Stomach (tissue), 9 donors: ENCODE results near the gene DCAF6. TPM values are rescaled to one million over a fixed set of nuclear protein-coding genes. Genes with fewer than 3 reads are reported as not detected.

Source experiments
- DNase-seq, 2 donors: peaks; one replicate each; pipeline versions ENCODE4 v3.0.0 to v3.0.0-alpha.2; 2013 to 2019
- H3K27ac ChIP-seq, 5 donors: fragments of 200-600 bp in 4 of 5; sonication (generic) in 4 of 5; one replicate each; pipeline ENCODE4 v1.5.1; 2013 to 2019; ENCODE audit warnings: mild to moderate bottlenecking in 1 of 5, moderate library complexity in 1 of 5
- H3K27me3 ChIP-seq, 3 donors: fragments of 200-600 bp; sonication (generic); one replicate each; pipeline ENCODE4 v1.5.1; 2017 to 2019; ENCODE audit warnings: mixed run types in 1 of 3
- H3K36me3 ChIP-seq, 4 donors: fragments of 200-600 bp; sonication (generic); 1 replicate in 3 of 4; 2 replicates in 1 of 4; pipeline ENCODE4 v1.5.1; 2016 to 2019
- H3K4me1 ChIP-seq, 4 donors: fragments of 200-600 bp; sonication (generic); one replicate each; pipeline ENCODE4 v1.5.1; 2016 to 2019
- H3K4me3 ChIP-seq, 4 donors: fragments of 200-600 bp; sonication (generic) in 3 of 4; one replicate each; pipeline ENCODE4 v1.5.1; 2016 to 2019; ENCODE audit warnings: mild to moderate bottlenecking in 1 of 4
- H3K9me3 ChIP-seq, 4 donors: fragments of 200-600 bp; sonication (generic); one replicate each; pipeline ENCODE4 v1.5.1; 2016 to 2019
- EP300 ChIP-seq: sonication (generic); formaldehyde crosslinking; IDR thresholded peaks from one replicate; pipeline ENCODE4 v1.6.1; 2017; ENCODE audit warnings: antibody characterized with exemption
- POLR2A ChIP-seq, 4 donors: fragments of 450-650 bp; IDR thresholded peaks; one replicate each; pipeline ENCODE4 v1.6.1; 2016; ENCODE audit warnings: antibody characterized with exemption in 4 of 4, control low read depth in 2 of 4, mild to moderate bottlenecking in 1 of 4, moderate library complexity in 1 of 4
- POLR2AphosphoS5 ChIP-seq, 3 donors: sonication (generic); formaldehyde crosslinking; IDR thresholded peaks; one replicate each; pipeline ENCODE4 v1.6.1; 2016; ENCODE audit warnings: antibody characterized with exemption in 3 of 3
- WGBS, 5 donors: extraction: QIAGEN DNeasy Blood & Tissue Kit in 3 of 5; methylation state at CpG; one replicate each; pipeline versions ENCODE4 v1.1.5 to v1.1.7; 2013 to 2018; 5-methylcytosine and 5-hydroxymethylcytosine counted together
- intact Hi-C: fragments of 100-400 bp; cut with DNase I; formaldehyde crosslinking; loops from one replicate; pipeline ENCODE4 v1.15.1; 2023; ENCODE audit warnings: low total_unique reads
- polyA plus RNA-seq, 3 donors: library from polyadenylated mRNA; stranded (reverse); fragments of 200-250 nt; gene quantifications; one replicate each; pipeline ENCODE4 v1.2.3, GENCODE V29; 2013
- total RNA-seq, 5 donors: library from RNA; depleted of rRNA; stranded (reverse); fragments of >200 nt; gene quantifications; one replicate each; pipeline versions ENCODE4 v1.1.0 to v1.2.3, GENCODE V29; 2014 to 2016
- TF ChIP-seq, protein P1 (sequence below), 7 experiments: fragments of 450-650 bp in 4 of 7; fragments of 200-600 bp in 3 of 7; sonication (generic) in 3 of 7; IDR thresholded peaks; one replicate each; pipeline ENCODE4 v1.5.1; 2016 to 2019; ENCODE audit warnings: antibody characterized with exemption in 7 of 7, control low read depth in 2 of 7, mild to moderate bottlenecking in 1 of 7
- donor health status: healthy with polysubstance abuse.
- donor health status: Bipolar disorder and iron deficiency.
- donor health status: healthy.

Gene DCAF6
- total and polyA plus RNA-seq, 8 donors, result 39.3 to 124 (median 71.9) TPM

DNA sequence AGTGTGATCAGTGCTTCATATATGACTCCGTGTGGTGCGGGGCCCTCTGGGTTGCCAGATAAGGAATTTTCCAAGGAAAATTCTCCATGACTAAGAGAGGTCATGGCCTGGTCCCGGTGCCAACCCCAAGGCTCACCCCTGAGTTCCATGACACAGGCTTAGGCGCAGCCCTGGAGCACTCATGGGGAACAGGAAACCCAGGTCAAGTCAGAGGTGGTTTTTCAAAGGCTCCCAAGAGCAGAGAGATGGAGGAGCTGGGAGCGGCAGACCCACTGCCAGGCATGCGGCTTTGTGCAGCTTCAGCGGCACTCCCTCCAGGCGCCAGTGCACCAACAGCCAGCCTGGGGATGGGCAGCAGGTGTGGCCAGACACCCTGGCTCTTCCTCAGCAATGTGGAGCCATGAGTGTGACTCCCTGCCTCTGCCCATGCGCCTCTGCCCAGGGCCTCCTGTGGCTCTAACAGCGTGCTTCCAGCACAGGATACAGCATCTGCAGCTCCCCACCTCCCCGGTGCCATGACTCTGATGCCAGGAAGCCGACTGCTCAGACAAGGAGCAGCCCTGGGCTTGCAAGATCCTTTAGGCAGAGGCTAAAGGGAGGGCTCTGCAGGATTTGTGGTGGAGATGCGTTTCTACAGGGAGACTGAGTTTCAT is 153.0 kb downstream of the DCAF6 start:
- no peaks in the 10 kb centered on the region for H3K27me3 ChIP-seq
- intact Hi-C loops, result no loop called here

DNA sequence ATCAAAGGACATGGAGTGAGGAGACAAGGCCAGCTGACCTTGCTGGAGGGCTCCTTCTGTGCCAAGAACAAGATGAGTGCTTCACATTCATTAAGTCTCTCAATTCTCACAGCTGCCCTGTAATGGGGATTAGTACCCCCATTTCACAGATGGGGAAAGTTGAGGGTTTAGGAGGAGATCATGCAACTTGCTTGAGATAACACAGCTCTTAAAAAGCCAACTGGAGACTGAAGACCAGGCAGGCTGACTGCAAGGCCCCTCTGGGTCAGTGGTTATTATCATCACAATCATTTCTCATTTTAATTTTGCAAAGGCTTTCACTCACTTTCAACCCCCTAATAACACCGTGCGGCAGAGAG is 153.5 kb downstream of the DCAF6 start:
- WGBS, 5 donors, result 90 to 98% (median 91%) methylated on average over 2 of the region's 2 CpGs
- TF ChIP-seq, protein P1, sequence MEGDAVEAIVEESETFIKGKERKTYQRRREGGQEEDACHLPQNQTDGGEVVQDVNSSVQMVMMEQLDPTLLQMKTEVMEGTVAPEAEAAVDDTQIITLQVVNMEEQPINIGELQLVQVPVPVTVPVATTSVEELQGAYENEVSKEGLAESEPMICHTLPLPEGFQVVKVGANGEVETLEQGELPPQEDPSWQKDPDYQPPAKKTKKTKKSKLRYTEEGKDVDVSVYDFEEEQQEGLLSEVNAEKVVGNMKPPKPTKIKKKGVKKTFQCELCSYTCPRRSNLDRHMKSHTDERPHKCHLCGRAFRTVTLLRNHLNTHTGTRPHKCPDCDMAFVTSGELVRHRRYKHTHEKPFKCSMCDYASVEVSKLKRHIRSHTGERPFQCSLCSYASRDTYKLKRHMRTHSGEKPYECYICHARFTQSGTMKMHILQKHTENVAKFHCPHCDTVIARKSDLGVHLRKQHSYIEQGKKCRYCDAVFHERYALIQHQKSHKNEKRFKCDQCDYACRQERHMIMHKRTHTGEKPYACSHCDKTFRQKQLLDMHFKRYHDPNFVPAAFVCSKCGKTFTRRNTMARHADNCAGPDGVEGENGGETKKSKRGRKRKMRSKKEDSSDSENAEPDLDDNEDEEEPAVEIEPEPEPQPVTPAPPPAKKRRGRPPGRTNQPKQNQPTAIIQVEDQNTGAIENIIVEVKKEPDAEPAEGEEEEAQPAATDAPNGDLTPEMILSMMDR (IDR thresholded peaks at IDR 0.05), result no peak
- TF ChIP-seq EP300 (no peak), POLR2AphosphoS5 (IDR thresholded peaks at IDR 0.05) (no peak), POLR2A (IDR thresholded peaks at IDR 0.05) (no peak)
- intact Hi-C loops, result no loop called here
- H3K9me3 ChIP-seq, result no peaks in the 10 kb centered on the region
- H3K4me1 ChIP-seq, result peaks cover 0 to 21% (median 6%) of the 10 kb centered on the region in 4 donors
- no peak for DNase-seq
- H3K4me3 ChIP-seq, result no peak overlapping the region
- H3K27me3 ChIP-seq, result no peaks in the 10 kb centered on the region
- H3K36me3 ChIP-seq, result peaks cover 0 to 18% (median 5%) of the 10 kb centered on the region in 4 donors
- no peak overlapping the region for H3K27ac ChIP-seq

More for the DNA sequence above, 153.0 kb downstream of the DCAF6 start:
- Histone ChIP-seq H3K4me3 (no peak overlapping the region), H3K27ac (no peak overlapping the region), H3K36me3 (peaks cover 0 to 18% (median 5%) of the 10 kb centered on the region in 4 donors), H3K4me1 (peaks cover 0 to 26% (median 9%) of the 10 kb centered on the region in 4 donors), H3K9me3 (no peaks in the 10 kb centered on the region)
- WGBS, 5 donors, result 90 to 95% (median 92%) methylated on average over 8 to 13 of the region's 13 CpGs
- DNase-seq, result no peak
- no peak for TF ChIP-seq POLR2A (IDR thresholded peaks at IDR 0.05)
- TF ChIP-seq POLR2AphosphoS5 (IDR thresholded peaks at IDR 0.05), result no peak
- TF ChIP-seq EP300, result no peak
- TF ChIP-seq, protein P1 (IDR thresholded peaks at IDR 0.05), result no peak

DNA sequence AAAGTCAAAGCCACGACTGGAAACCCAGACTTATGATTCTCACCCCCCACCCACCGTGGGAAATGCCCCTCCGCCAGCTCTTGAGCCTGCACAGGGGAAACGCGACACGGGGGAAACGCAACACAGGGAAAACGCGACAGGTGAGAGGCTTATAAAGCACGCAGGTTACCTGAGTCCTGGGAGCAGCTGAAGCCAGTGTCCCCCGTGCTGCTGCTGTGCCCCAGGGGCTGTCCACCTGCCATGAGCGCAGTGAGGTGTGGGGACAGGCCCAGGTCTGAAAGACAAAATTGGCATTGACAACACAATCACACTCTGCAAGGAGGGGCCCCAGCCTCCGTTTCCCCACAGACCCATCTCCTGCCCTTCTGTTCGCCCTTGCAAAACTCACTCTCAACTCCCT is 153.9 kb downstream of the DCAF6 start:
- Histone ChIP-seq H3K27me3 (no peaks in the 10 kb centered on the region), H3K4me1 (peaks cover 0 to 17% (median 3%) of the 10 kb centered on the region in 4 donors), H3K9me3 (no peaks in the 10 kb centered on the region), H3K27ac (no peak overlapping the region), H3K36me3 (peaks cover 0 to 18% (median 5%) of the 10 kb centered on the region in 4 donors), H3K4me3 (no peak overlapping the region)
- intact Hi-C loops, result no loop called here
- TF ChIP-seq POLR2AphosphoS5 (IDR thresholded peaks at IDR 0.05), result no peak
- no peak for TF ChIP-seq POLR2A (IDR thresholded peaks at IDR 0.05)
- no peak for TF ChIP-seq EP300
- TF ChIP-seq, protein P1 (IDR thresholded peaks at IDR 0.05), result no peak
- WGBS, 5 donors, result 88 to 94% (median 91%) methylated on average over 14 of the region's 14 CpGs
- no peak for DNase-seq

DNA sequence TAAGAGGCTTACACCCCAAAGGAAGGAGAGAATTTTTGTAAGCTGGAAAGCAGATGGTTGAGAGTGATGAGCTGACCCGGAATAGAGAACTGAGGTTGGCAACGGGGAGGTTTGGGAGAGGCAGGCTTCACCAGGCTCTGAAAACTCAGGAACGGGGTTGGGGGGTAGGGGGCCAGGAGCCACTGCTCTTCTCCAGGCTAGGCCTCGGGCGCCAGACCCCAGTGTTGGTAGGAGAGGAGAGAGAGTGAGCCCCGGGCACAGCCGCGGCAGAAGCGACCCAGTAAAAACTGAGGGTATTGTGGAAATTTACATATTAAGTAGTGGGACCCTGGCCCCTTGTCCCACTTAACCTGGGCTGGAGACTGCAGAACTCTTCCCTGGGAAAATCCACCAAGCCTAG is 154.6 kb downstream of the DCAF6 start:
- H3K36me3 ChIP-seq, result peaks cover 0 to 18% (median 6%) of the 10 kb centered on the region in 4 donors
- no peak for DNase-seq
- no peak overlapping the region for H3K4me3 ChIP-seq
- no peaks in the 10 kb centered on the region for H3K27me3 ChIP-seq
- H3K27ac ChIP-seq, result no peak overlapping the region
- intact Hi-C loops, result no loop called here
- H3K4me1 ChIP-seq, result peaks cover 0 to 10% (median 0%) of the 10 kb centered on the region in 4 donors
- H3K9me3 ChIP-seq, result no peaks in the 10 kb centered on the region
- 90 to 96% (median 94%) methylated on average over 9 of the region's 9 CpGs for WGBS, 5 donors
- no peak for TF ChIP-seq EP300
- TF ChIP-seq, protein P1 (IDR thresholded peaks at IDR 0.05), result no peak
- no peak for TF ChIP-seq POLR2A (IDR thresholded peaks at IDR 0.05)
- no peak for TF ChIP-seq POLR2AphosphoS5 (IDR thresholded peaks at IDR 0.05)
